Measurements from ENCODE around the gene UHRF1.
"Not testable (repeated sequence)": the region's sequence is repeated elsewhere in the genome, so short reads cannot be mapped to it uniquely, and the experiment has no call there.

Gene UHRF1

GRCh38 chr19:4900879-4901278 is 8.4 kb upstream of the UHRF1 start:
- DNase-seq (ENCODE audit: low read depth): not testable (repeated sequence)

- no peak for DNase-seq (ENCODE audit: low read depth)
Measured at GRCh38 chr19:4902796-4903195, 6.5 kb upstream of the UHRF1 start, which contains the start of gene ARRDC5. TSS of gene ARRDC5 (minus strand) at chr19:4902896. CDS start at chr19:4902825, 71 bp downstream.

GRCh38 chr19:4904481-4904880 is 4.8 kb upstream of the UHRF1 start:
- no peak for DNase-seq (ENCODE audit: low read depth)

GRCh38 chr19:4906963-4907362 is 2.3 kb upstream of the UHRF1 start:
- DNase-seq (ENCODE audit: low read depth): no peak

- DNase-seq (ENCODE audit: low read depth): no peak
Measured at GRCh38 chr19:4908360-4908759, 941 bp upstream of the UHRF1 start.

GRCh38 chr19:4908781-4909155 is 533 bp upstream of the UHRF1 start:
- DNase-seq (ENCODE audit: low read depth): no peak

GRCh38 chr19:4909897-4910593 is 744 bp downstream of the UHRF1 start:
- peak; percentile 79 for DNase-seq (ENCODE audit: low read depth)

- no peak for DNase-seq (ENCODE audit: low read depth)
Measured at GRCh38 chr19:4910594-4911281, 1.4 kb downstream of the UHRF1 start.

- DNase-seq (ENCODE audit: low read depth): no peak
Measured at GRCh38 chr19:4911314-4911713, 2.0 kb downstream of the UHRF1 start.

GRCh38 chr19:4911786-4912672 is 2.7 kb downstream of the UHRF1 start:
- DNase-seq (ENCODE audit: low read depth): peak; percentile 43

GRCh38 chr19:4913996-4914735 is 4.9 kb downstream of the UHRF1 start:
- DNase-seq (ENCODE audit: low read depth): no peak

- peak; percentile 63 for DNase-seq (ENCODE audit: low read depth)
Measured at GRCh38 chr19:4914736-4915501, 5.6 kb downstream of the UHRF1 start.

GRCh38 chr19:4916292-4917082 is 7.2 kb downstream of the UHRF1 start:
- peak; percentile 30 for DNase-seq (ENCODE audit: low read depth)

GRCh38 chr19:4922530-4923275 is 13.4 kb downstream of the UHRF1 start:
- DNase-seq (ENCODE audit: low read depth): no peak

GRCh38 chr19:4923276-4923747 is 14.0 kb downstream of the UHRF1 start:
- DNase-seq (ENCODE audit: low read depth): no peak

- no peak for DNase-seq (ENCODE audit: low read depth)
Measured at GRCh38 chr19:4929186-4929585, 19.9 kb downstream of the UHRF1 start.

- no peak for DNase-seq (ENCODE audit: low read depth)
Measured at GRCh38 chr19:4930664-4931063, 21.4 kb downstream of the UHRF1 start.

GRCh38 chr19:4932711-4933110 is 23.4 kb downstream of the UHRF1 start:
- DNase-seq (ENCODE audit: low read depth): no peak

GRCh38 chr19:4933528-4933927 is 24.2 kb downstream of the UHRF1 start:
- DNase-seq (ENCODE audit: low read depth): no peak

All from stimulated activated CD8-positive, alpha-beta memory T cell treated with anti-CD3 and anti-CD28 coated beads, Interleukin-15, amount 100 ng/mL, for 1 hour (primary cell).